ENCODE results near the gene SEMA7A.

GRCh38 chr15:74451861-74452835 is 18.4 kb upstream of the SEMA7A start:
- TF ChIP-seq CTCF (IDR thresholded peaks at IDR 0.05; ENCODE audit: insufficient read depth, low read length, poor library complexity, severe bottlenecking) = no peak
- no peak for TF ChIP-seq EZH2phosphoT487 (conservative IDR thresholded peaks at IDR 0.05; ENCODE audit: low read length)
